ENCODE data around the gene DENND1A.

The DENND1A gene

GRCh38 chr9:123651273-123651672 is 278.7 kb downstream of the DENND1A start:
- no peak for TF ChIP-seq REST (IDR thresholded peaks at IDR 0.05; ENCODE audit: insufficient read depth in 1 of 2, low read depth in 2 of 2, low read length in 2 of 2)
- TF ChIP-seq TAF1 (IDR thresholded peaks at IDR 0.05; ENCODE audit: borderline replicate concordance, insufficient read depth, low read length), result no peak
- TF ChIP-seq SIN3A (IDR thresholded peaks at IDR 0.05; ENCODE audit: borderline replicate concordance, insufficient read depth, low read length), result no peak
- TF ChIP-seq POLR2AphosphoS5 (IDR thresholded peaks at IDR 0.05; ENCODE audit: low read depth, low read length), result no peak
- no peak for TF ChIP-seq FOXP2 (optimal IDR thresholded peaks at IDR 0.05; ENCODE audit: borderline replicate concordance, extremely low read depth, extremely low read length, insufficient read depth)

GRCh38 chr9:123649909-123650308 is 280.0 kb downstream of the DENND1A start:
- TF ChIP-seq TAF1 (IDR thresholded peaks at IDR 0.05; ENCODE audit: borderline replicate concordance, insufficient read depth, low read length), result no peak
- no peak for TF ChIP-seq FOXP2 (optimal IDR thresholded peaks at IDR 0.05; ENCODE audit: borderline replicate concordance, extremely low read depth, extremely low read length, insufficient read depth)
- no peak for TF ChIP-seq SIN3A (IDR thresholded peaks at IDR 0.05; ENCODE audit: borderline replicate concordance, insufficient read depth, low read length)
- no peak for TF ChIP-seq REST (IDR thresholded peaks at IDR 0.05; ENCODE audit: insufficient read depth in 1 of 2, low read depth in 2 of 2, low read length in 2 of 2)
- TF ChIP-seq POLR2AphosphoS5 (IDR thresholded peaks at IDR 0.05; ENCODE audit: low read depth, low read length), result no peak

- no peak for TF ChIP-seq FOXP2 (optimal IDR thresholded peaks at IDR 0.05; ENCODE audit: borderline replicate concordance, extremely low read depth, extremely low read length, insufficient read depth)
- TF ChIP-seq POLR2AphosphoS5 (IDR thresholded peaks at IDR 0.05; ENCODE audit: low read depth, low read length), result no peak
Observed at GRCh38 chr9:123647145-123647544, 282.8 kb downstream of the DENND1A start.

GRCh38 chr9:123645762-123646161 is 284.2 kb downstream of the DENND1A start:
- TF ChIP-seq SIN3A (IDR thresholded peaks at IDR 0.05; ENCODE audit: borderline replicate concordance, insufficient read depth, low read length) (no peak), POLR2AphosphoS5 (IDR thresholded peaks at IDR 0.05; ENCODE audit: low read depth, low read length) (no peak), TAF1 (IDR thresholded peaks at IDR 0.05; ENCODE audit: borderline replicate concordance, insufficient read depth, low read length) (no peak), FOXP2 (optimal IDR thresholded peaks at IDR 0.05; ENCODE audit: borderline replicate concordance, extremely low read depth, extremely low read length, insufficient read depth) (no peak), REST (IDR thresholded peaks at IDR 0.05; ENCODE audit: insufficient read depth in 1 of 2, low read depth in 2 of 2, low read length in 2 of 2) (no peak)

GRCh38 chr9:123645126-123645525 is 284.8 kb downstream of the DENND1A start:
- TF ChIP-seq TAF1 (IDR thresholded peaks at IDR 0.05; ENCODE audit: borderline replicate concordance, insufficient read depth, low read length), result no peak
- no peak for TF ChIP-seq REST (IDR thresholded peaks at IDR 0.05; ENCODE audit: insufficient read depth in 1 of 2, low read depth in 2 of 2, low read length in 2 of 2)
- no peak for TF ChIP-seq SIN3A (IDR thresholded peaks at IDR 0.05; ENCODE audit: borderline replicate concordance, insufficient read depth, low read length)
- no peak for TF ChIP-seq FOXP2 (optimal IDR thresholded peaks at IDR 0.05; ENCODE audit: borderline replicate concordance, extremely low read depth, extremely low read length, insufficient read depth)
- no peak for TF ChIP-seq POLR2AphosphoS5 (IDR thresholded peaks at IDR 0.05; ENCODE audit: low read depth, low read length)

All from PFSK-1 (cell line).